GM12878 (cell line): ENCODE measurements around the gene RNF152. TPM values are rescaled to one million over a fixed set of nuclear protein-coding genes. Genes with fewer than 3 reads are reported as not detected.

ENCODE experiments used
- ATAC-seq: fragments of 200-7000 bp; cut with Tn5 transposase; 3 replicates; pipeline ENCODE4 v1.9.1; 2020; ENCODE audit warnings: mild to moderate bottlenecking, moderate library complexity
- BruUV-seq: library from RNA; stranded (reverse); fragments of 400-500 nt; replicated peaks from 2 replicates; lab custom pipeline; 2021; lab: Mats Ljungman, UMichigan
- CTCF ChIA-PET: fragments of 300-600 bp; sonication (Branson Sonifier 250); formaldehyde crosslinking; extraction: SDS; loops from one replicate; lab custom pipeline; 2021; ENCODE audit warnings: inconsistent platforms; lab: Yijun Ruan, JAX
- POLR2A ChIA-PET: fragments of 350-600 bp; formaldehyde crosslinking; extraction: SDS; loops from one replicate; lab custom pipeline; 2021; ENCODE audit warnings: inconsistent platforms; lab: Charles Lee
- RAD21 ChIA-PET: fragments of 300-600 bp; sonication (Branson Sonifier 250); formaldehyde crosslinking; loops from one replicate; lab custom pipeline; 2023; ENCODE audit warnings: antibody characterized with exemption; ENCODE audit not compliant: unreplicated experiment; lab: Charles Lee
- SMC1A ChIA-PET: fragments of 300-600 bp; sonication (Branson Sonifier 250); formaldehyde crosslinking; loops from one replicate; lab custom pipeline; 2023; ENCODE audit not compliant: unreplicated experiment, uncharacterized antibody; lab: Charles Lee
- DNase-seq: peaks from one replicate; pipeline ENCODE4 v3.0.0-alpha.2; 2011; ENCODE audit warnings: low read depth, low spot score
- FAIRE-seq: peaks from 3 replicates; lab custom pipeline; 2011; peaks lifted over from hg19 to GRCh38; lab: Jason Lieb, UNC
- H2AFZ ChIP-seq: 2 replicates; pipeline ENCODE4 v1.6.0; 2011; ENCODE audit warnings: low read depth, low read length, control low read depth; ENCODE audit not compliant: control insufficient read depth
- H3K27ac ChIP-seq: 2 replicates; pipeline ENCODE4 v1.5.1; 2011; ENCODE audit warnings: control low read depth; ENCODE audit not compliant: control insufficient read depth, insufficient read depth
- H3K27me3 ChIP-seq, 2 experiments: replicated peaks in 1 of 2; 2 replicates each; pipeline versions ENCODE4 v1.6.0 to v1.6.1; 2011; ENCODE audit warnings: low read length in 1 of 2; ENCODE audit not compliant: control insufficient read depth in 2 of 2, insufficient read depth in 2 of 2
- H3K36me3 ChIP-seq, 2 experiments: 2 replicates each; pipeline ENCODE4 v1.5.1; 2011; ENCODE audit warnings: low read length in 1 of 2; ENCODE audit not compliant: control insufficient read depth in 2 of 2, insufficient read depth in 2 of 2
- H3K4me1 ChIP-seq: 2 replicates; pipeline ENCODE4 v1.6.1; 2011; ENCODE audit warnings: mild to moderate bottlenecking, low read length, moderate library complexity, mixed read lengths; ENCODE audit not compliant: control insufficient read depth, insufficient read depth
- H3K4me2 ChIP-seq: 2 replicates; pipeline ENCODE4 v1.6.0; 2011; ENCODE audit warnings: control low read depth; ENCODE audit not compliant: control insufficient read depth, insufficient read depth
- H3K4me3 ChIP-seq: fragments of 200-600 bp; sonication (generic); 2 replicates; pipeline ENCODE4 v1.5.1; 2016
- H3K79me2 ChIP-seq: 2 replicates; pipeline ENCODE4 v1.6.0; 2011; ENCODE audit warnings: low read length; ENCODE audit not compliant: control insufficient read depth, insufficient read depth
- H3K9ac ChIP-seq: 2 replicates; pipeline ENCODE4 v1.8.0; 2011; ENCODE audit warnings: low read length, control low read depth, mixed read lengths; ENCODE audit not compliant: control insufficient read depth, insufficient read depth
- H3K9me3 ChIP-seq: replicated peaks from 3 replicates; pipeline ENCODE4 v1.5.1; 2011; ENCODE audit warnings: mild to moderate bottlenecking, low read length; ENCODE audit not compliant: control insufficient read depth, insufficient read depth
- H4K20me1 ChIP-seq: 2 replicates; pipeline ENCODE4 v1.6.0; 2011; ENCODE audit not compliant: control insufficient read depth, insufficient read depth
- BHLHE40 ChIP-seq, 2 experiments: fragments of 450-650 bp in 1 of 2; IDR thresholded peaks; 2 replicates each; pipeline ENCODE4 v1.6.1; 2011 to 2017; ENCODE audit warnings: low read depth in 2 of 2, borderline replicate concordance in 1 of 2, improper control_type of control experiment in 1 of 2, low read length in 1 of 2, mild to moderate bottlenecking in 1 of 2
- FOS ChIP-seq: IDR thresholded peaks from 3 replicates; pipeline ENCODE4 v1.6.1; 2011; ENCODE audit warnings: borderline replicate concordance; ENCODE audit not compliant: insufficient read length; ENCODE audit errors: extremely low read depth
- FOXK2 ChIP-seq: fragments of 450-650 bp; IDR thresholded peaks from 2 replicates; pipeline ENCODE4 v1.6.1; 2017; ENCODE audit warnings: mild to moderate bottlenecking, moderate library complexity
- GABPA ChIP-seq: IDR thresholded peaks from 2 replicates; pipeline ENCODE4 v1.6.1; 2014; ENCODE audit warnings: antibody characterized with exemption, low read depth, mild to moderate bottlenecking, inconsistent platforms
- IRF4 ChIP-seq: IDR thresholded peaks from 2 replicates; pipeline ENCODE4 v1.6.1; 2011; ENCODE audit warnings: low read depth, low read length
- KAT2A ChIP-seq: conservative IDR thresholded peaks from 2 replicates; pipeline ENCODE4 v1.6.1; 2011; ENCODE audit warnings: low read depth, low read length; ENCODE audit not compliant: control insufficient read depth
- LARP7 ChIP-seq: fragments of 450-650 bp; IDR thresholded peaks from 2 replicates; pipeline ENCODE4 v1.6.1; 2017; ENCODE audit warnings: mild to moderate bottlenecking
- POU2F2 ChIP-seq: IDR thresholded peaks from 3 replicates; pipeline ENCODE4 v1.6.1; 2011; ENCODE audit warnings: low read depth, mild to moderate bottlenecking, low read length, borderline replicate concordance
- TCF12 ChIP-seq: IDR thresholded peaks from 2 replicates; pipeline ENCODE4 v1.6.1; 2011; ENCODE audit warnings: low read depth, mild to moderate bottlenecking, low read length
- YBX1 ChIP-seq: fragments of 450-650 bp; IDR thresholded peaks from 2 replicates; pipeline ENCODE4 v1.6.1; 2016; ENCODE audit warnings: antibody characterized with exemption
- ZNF274 ChIP-seq: IDR thresholded peaks from one replicate; pipeline ENCODE4 v1.8.0; 2011; ENCODE audit not compliant: insufficient read length, insufficient read depth
- WGBS: methylation state at CpG from one replicate; pipeline ENCODE4 v1.1.6; 2016; ENCODE audit warnings: low lambda C conversion rate; ENCODE audit not compliant: insufficient replicate concordance, insufficient coverage; ENCODE audit errors: missing lambda C conversion rate; 5-methylcytosine and 5-hydroxymethylcytosine counted together
- in situ Hi-C: fragments of 300-500 bp; cut with MboI; formaldehyde crosslinking; loops from 9 replicates; pipeline ENCODE4 v1.14.3; 2018; ENCODE audit warnings: mixed read lengths
- intact Hi-C: fragments of 100-400 bp; cut with micrococcal nuclease; formaldehyde crosslinking; loops from one replicate; pipeline ENCODE4 v1.14.2; 2022; ENCODE audit not compliant: unreplicated experiment
- polyA plus RNA-seq, 11 experiments: library from polyadenylated mRNA; depleted of rRNA in 4 of 11; unstranded in 6 of 11; stranded (reverse) in 5 of 11; fragments of >200 nt; fragmentation: Nextera tagmentation in 4 of 11; fragmentation: Illumina TruSeq in 1 of 11; extraction: Ambion mirVana in 4 of 11; extraction: Trizol in 1 of 11; gene quantifications; 1 replicate in 1 of 11; 2 replicates in 10 of 11; pipeline versions ENCODE4 v1.2.1 to v1.2.3, GENCODE V29; 2011 to 2016; ENCODE audit warnings: inconsistent platforms in 2 of 11, missing spikeins in 2 of 11, low read depth in 1 of 11
- total RNA-seq, 4 experiments: library from RNA; depleted of rRNA in 3 of 4; stranded (reverse); fragments of >200 nt in 3 of 4; fragmentation: Illumina TruSeq in 1 of 4; extraction: Trizol in 1 of 4; gene quantifications; 2 replicates each; pipeline versions ENCODE4 v1.2.1 to v1.2.3, GENCODE V29; 2013 to 2021
- TF ChIP-seq, protein P1 (sequence below): IDR thresholded peaks from 2 replicates; pipeline ENCODE4 v1.6.1; 2011; ENCODE audit warnings: low read depth, mild to moderate bottlenecking, low read length, moderate library complexity, borderline replicate concordance; ENCODE audit errors: extremely low read depth
- TF ChIP-seq, protein P2 (sequence below): fragments of 450-650 bp; IDR thresholded peaks from 2 replicates; pipeline ENCODE4 v1.6.1; 2018; ENCODE audit warnings: borderline replicate concordance, mild to moderate bottlenecking; ENCODE audit not compliant: partially characterized antibody
- TF ChIP-seq, protein P3 (sequence below): fragments of 450-650 bp; IDR thresholded peaks from 2 replicates; pipeline ENCODE4 v1.6.1; 2017; ENCODE audit warnings: mild to moderate bottlenecking, moderate library complexity

The RNF152 gene
- total and polyA plus RNA-seq, 10 of the 15 experiments (the other 5 are each of a cell fraction or from before 2014, with no cell fraction given): under 0.01 to 0.07 (median 0.03) TPM; not detected in 7

DNA sequence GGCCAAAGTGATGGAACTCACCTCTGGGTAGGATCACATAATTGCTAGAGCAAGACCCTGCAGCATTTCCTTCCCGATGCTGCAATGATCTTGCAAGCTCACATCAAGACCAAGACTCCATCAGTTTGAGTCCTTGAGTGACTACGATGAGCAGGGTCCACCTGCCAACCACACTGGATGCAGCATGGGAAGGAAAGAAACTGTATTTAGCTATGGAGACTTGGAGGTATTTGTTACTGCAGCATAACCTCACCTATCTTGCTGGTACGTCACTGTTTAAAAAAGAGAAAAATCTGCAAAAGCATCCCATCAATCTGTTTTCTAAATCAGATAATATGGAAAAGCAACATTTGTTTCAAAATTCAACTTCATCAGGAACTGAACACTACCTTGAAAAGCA lies 2.5 kb downstream of the RNF152 start:
- TF ChIP-seq FOXK2: no peak
- no peak for TF ChIP-seq IRF4
- TF ChIP-seq BHLHE40 (IDR thresholded peaks at IDR 0.05; ENCODE audit: borderline replicate concordance in 1 of 2, low read depth in 2 of 2, low read length in 1 of 2): no peak
- TF ChIP-seq, protein P1, sequence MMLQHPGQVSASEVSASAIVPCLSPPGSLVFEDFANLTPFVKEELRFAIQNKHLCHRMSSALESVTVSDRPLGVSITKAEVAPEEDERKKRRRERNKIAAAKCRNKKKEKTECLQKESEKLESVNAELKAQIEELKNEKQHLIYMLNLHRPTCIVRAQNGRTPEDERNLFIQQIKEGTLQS: no peak
- no peak for TF ChIP-seq YBX1
- TF ChIP-seq, protein P2, sequence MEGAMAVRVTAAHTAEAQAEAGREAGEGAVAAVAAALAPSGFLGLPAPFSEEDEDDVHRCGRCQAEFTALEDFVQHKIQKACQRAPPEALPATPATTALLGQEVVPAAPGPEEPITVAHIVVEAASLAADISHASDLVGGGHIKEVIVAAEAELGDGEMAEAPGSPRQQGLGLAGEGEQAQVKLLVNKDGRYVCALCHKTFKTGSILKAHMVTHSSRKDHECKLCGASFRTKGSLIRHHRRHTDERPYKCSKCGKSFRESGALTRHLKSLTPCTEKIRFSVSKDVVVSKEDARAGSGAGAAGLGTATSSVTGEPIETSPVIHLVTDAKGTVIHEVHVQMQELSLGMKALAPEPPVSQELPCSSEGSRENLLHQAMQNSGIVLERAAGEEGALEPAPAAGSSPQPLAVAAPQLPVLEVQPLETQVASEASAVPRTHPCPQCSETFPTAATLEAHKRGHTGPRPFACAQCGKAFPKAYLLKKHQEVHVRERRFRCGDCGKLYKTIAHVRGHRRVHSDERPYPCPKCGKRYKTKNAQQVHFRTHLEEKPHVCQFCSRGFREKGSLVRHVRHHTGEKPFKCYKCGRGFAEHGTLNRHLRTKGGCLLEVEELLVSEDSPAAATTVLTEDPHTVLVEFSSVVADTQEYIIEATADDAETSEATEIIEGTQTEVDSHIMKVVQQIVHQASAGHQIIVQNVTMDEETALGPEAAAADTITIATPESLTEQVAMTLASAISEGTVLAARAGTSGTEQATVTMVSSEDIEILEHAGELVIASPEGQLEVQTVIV: no peak
- no peak for TF ChIP-seq LARP7
- TF ChIP-seq, protein P3, sequence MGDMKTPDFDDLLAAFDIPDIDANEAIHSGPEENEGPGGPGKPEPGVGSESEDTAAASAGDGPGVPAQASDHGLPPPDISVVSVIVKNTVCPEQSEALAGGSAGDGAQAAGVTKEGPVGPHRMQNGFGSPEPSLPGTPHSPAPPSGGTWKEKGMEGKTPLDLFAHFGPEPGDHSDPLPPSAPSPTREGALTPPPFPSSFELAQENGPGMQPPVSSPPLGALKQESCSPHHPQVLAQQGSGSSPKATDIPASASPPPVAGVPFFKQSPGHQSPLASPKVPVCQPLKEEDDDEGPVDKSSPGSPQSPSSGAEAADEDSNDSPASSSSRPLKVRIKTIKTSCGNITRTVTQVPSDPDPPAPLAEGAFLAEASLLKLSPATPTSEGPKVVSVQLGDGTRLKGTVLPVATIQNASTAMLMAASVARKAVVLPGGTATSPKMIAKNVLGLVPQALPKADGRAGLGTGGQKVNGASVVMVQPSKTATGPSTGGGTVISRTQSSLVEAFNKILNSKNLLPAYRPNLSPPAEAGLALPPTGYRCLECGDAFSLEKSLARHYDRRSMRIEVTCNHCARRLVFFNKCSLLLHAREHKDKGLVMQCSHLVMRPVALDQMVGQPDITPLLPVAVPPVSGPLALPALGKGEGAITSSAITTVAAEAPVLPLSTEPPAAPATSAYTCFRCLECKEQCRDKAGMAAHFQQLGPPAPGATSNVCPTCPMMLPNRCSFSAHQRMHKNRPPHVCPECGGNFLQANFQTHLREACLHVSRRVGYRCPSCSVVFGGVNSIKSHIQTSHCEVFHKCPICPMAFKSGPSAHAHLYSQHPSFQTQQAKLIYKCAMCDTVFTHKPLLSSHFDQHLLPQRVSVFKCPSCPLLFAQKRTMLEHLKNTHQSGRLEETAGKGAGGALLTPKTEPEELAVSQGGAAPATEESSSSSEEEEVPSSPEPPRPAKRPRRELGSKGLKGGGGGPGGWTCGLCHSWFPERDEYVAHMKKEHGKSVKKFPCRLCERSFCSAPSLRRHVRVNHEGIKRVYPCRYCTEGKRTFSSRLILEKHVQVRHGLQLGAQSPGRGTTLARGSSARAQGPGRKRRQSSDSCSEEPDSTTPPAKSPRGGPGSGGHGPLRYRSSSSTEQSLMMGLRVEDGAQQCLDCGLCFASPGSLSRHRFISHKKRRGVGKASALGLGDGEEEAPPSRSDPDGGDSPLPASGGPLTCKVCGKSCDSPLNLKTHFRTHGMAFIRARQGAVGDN: no peak
- TF ChIP-seq FOS: no peak
- no peak for TF ChIP-seq POU2F2
- TF ChIP-seq KAT2A: no peak
- no peak for TF ChIP-seq ZNF274
- no peak for TF ChIP-seq GABPA
- TF ChIP-seq TCF12: no peak
- H3K9ac ChIP-seq: no peak overlapping the region
- CTCF ChIA-PET: interaction anchor here (1.4 to 1.6 kb wide), 2 partner anchors 10 to 12 kb away, joined by 4 read pairs; no protein-coding TSS in a partner anchor

More for the DNA sequence above, 2.5 kb downstream of the RNF152 start:
- ChIA-PET SMC1A (no interaction called here), POLR2A (no interaction called here), RAD21 (no interaction called here)
- ATAC-seq (no peak), DNase-seq (no peak), FAIRE-seq (no peak)
- H3K4me2 ChIP-seq: no peak overlapping the region
- in situ Hi-C loops (no loop called here), intact Hi-C loops (no loop called here)
- no TSS peak for BruUV-seq
- H3K4me3 ChIP-seq: no peak overlapping the region
- H3K36me3 ChIP-seq: no peaks in the 10 kb centered on the region
- 52% methylated on average over 3 of the region's 3 CpGs for WGBS
- H4K20me1 ChIP-seq: no peaks in the 10 kb centered on the region
- H3K9me3 ChIP-seq: no peaks in the 10 kb centered on the region; the same call in 2 of the 3 replicates
- H3K4me1 ChIP-seq: no peaks in the 10 kb centered on the region; the same call in 1 of the 2 replicates
- H3K27ac ChIP-seq: no peak overlapping the region
- peaks cover 7 to 22% of the 10 kb centered on the region in 2 experiments for H3K27me3 ChIP-seq
- H2AFZ ChIP-seq: no peak overlapping the region
- H3K79me2 ChIP-seq: no peaks in the 10 kb centered on the region
